GM19395 (cell line): Measurements from ENCODE around the gene HPSE2.
"Not testable (repeated sequence)": the region's sequence is repeated elsewhere in the genome, so short reads cannot be mapped to it uniquely, and the experiment has no call there.

Experiments used
- ATAC-seq: cut with Tn5 transposase; IDR thresholded peaks from one replicate; pipeline ENCODE4 v1.9.1; 2021; ENCODE audit warnings: mild to moderate bottlenecking, moderate library complexity; ENCODE audit not compliant: unreplicated experiment

The HPSE2 gene

DNA sequence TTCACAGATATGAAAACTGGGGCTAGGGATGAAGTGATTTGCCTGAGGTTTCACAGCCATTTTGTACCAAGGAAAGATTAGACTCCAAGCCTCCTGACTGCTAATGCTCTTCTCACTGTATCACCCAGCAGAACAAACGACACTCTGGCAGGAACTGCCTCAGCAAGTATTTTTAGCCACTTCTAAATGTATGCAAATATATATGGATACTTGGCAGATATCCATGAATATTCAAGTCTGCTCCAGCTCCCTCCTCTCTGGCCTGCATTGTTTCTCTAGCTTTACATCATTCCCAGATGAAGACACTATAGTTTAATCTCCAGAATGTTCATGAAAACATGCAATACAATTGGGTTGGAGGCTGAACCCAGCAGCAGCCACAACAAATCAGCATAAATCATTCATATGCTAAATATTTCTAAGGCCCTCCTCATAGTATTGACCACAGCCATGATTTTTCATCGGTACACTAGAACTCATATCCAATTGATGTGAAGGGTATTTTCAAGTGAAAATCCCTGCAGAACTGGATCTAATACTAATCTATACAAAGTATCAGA lies 65.5 kb downstream of the HPSE2 start:
- no peak for ATAC-seq

DNA sequence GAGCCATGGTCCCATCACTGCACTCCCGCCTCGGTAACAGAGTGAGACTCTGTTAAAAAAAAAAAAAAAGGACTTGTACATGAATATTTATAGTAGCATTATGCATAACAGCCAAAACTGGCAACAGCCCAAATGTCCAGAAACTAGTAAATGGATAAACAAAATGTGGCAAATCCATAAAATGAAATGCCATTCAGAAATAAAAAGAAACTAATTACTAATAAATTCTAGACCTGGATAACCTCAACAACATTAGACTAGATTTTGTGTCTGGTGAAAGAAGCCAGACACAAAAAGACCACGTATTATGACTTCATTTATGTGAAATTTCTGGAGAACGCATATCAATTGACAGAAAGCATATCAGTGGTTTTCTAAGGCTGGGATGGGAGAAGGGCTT lies 74.5 kb downstream of the HPSE2 start:
- ATAC-seq = no peak

DNA sequence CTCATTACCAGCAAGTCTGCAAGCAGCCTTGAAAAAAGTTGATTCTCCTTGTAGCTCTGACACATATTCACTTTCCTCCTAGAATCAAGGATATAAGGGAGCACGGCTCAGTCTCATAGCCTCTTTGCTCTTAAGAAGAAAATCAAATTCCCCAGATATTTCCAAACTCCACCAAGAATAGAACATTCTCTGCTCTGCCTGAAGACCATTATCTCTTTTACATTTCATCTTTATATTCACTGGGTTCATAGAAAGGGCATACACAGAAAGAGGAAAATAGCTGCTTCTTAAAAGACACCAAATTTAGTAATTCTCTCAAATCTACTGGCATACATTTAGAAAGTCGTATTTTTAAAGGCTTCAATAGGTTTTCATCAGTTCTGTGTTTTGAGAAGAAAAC lies 92.0 kb downstream of the HPSE2 start:
- no peak for ATAC-seq

DNA sequence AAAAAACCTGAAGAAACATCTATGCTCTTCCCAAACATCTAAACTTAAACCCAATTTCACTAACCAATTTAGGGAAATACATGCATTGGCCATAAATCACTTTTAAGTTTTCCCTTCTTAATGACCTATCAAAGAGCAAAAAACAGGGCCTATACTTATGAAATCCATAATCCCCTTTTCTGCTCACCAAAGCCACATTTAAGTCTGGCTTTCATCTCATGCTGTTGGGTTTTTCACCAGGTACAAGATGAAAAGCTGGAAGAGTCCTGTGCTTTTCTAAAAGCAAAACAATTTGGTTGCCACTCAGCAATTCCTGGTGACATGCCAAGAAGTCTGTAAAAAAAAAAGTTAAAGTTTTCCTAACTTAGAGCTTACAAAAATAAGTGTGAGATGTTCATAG lies 92.6 kb downstream of the HPSE2 start:
- ATAC-seq = no peak

DNA sequence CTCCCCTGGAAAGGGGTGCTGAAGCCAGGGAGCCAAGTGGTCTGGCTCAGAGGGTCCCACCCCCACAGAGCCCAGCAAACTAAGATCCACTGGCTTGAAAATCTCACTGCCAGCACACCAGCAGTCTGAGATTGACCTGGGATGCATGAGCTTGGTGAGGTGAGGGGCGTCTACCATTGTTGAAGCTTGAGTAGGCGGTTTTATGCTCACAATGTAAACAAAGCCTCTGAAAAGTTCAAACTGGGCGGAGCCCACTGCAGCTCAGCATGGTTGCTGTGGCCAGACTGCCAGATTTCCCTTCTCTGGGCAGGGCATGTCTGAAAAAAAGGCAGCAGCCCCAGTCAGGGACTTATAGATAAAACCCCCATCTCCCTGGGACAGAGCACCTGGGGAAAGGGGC lies 102.8 kb downstream of the HPSE2 start:
- ATAC-seq = not testable (repeated sequence)

DNA sequence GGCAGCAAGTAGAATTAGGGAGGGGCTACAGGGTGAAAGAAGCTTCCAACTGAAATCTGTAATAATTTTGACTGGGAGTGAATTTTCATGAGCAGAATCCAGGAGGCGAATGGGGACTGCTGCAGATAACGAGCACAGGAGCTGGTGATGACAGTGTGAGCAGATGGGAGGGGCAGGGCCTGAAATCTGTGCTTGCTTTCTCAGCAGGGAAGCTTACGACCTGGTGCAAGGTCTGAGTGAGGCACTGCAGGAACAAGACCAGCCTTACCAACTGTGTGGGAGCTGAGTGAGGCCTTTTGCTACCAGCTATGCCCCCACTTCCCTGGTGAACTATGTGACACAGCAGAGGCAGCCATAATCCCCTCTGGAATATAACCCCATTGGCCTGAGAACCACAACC lies 109.8 kb downstream of the HPSE2 start:
- no peak for ATAC-seq

DNA sequence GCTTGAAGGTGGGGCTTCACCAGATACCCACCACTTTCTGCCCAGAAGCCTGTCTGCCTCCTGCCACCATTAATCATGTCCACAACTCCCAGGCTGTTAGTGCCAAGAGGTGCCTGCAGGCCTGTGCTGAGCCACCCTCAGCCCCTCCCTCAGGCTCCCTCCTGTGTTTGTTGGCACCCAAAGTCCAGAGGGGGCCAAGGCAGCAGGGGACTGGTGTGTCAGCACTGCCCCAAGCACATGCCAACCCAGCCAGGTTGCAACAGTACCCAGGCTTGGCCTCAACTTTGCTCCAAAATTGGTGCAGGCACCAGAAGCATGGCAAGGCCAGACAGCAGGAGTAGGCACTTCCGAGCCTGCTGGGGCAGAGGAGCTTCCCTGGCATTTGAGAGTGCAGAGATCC lies 111.3 kb downstream of the HPSE2 start:
- ATAC-seq = no peak

DNA sequence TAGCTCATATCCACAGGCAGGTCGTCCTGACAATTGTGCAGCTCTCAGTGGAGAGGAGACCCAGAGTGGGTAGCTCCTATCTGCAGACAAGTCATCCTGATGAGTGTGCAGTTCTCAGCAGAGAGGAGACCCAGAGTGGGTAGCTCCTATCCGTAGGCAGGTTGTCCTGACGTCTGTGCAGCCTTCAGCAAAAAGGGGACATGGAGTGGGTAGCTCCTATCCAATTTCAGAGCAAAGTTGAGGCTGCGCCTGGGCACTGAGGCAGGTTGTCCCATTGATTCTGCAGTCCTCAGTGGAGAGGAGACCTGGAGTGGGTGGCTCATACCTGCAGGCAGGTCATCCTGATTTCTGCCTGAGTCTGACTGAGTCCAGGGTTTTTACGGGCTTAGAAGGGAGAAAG lies 111.8 kb downstream of the HPSE2 start:
- ATAC-seq = no peak

DNA sequence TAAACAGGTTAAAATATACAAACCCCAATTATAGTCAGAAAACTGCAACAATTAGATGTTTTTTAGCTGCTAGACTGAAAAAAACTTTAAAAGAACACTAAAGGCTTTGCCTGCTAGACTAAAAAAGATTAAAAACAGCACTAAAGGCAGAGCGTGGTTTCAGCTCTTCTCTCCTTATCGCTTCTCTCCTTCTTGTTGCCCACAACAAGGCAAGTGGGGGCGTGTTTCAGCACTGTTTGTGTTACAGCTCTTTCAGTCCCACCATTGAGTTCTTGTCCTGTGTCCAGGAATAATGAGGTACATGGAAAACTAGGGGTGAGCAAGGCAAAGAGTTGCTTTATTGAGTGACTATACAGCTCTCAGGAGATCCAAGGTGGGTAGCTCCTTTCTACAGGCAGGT lies 112.3 kb downstream of the HPSE2 start:
- no peak for ATAC-seq

DNA sequence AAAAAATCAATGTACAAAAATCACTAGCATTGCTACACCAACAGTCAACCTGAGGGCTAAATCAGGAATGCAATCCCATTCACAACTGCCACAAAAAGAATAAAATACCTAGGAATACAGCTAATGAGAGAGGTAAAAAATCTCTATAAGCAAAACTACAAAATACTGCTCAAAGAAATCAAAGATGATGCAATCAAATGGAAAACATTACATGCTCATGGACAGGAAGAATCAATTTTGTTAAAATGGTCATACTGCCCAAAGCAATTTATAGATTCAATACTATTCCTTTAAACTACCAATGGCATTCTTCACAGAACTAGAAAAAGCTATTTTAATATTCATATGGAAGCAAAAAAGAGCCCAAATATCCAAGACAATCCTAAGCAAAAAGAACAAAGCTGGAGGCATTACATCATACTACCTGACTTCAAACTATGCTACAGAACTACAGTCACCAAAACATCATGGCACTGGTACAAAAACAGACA lies 116.3 kb downstream of the HPSE2 start:
- ATAC-seq = no peak

DNA sequence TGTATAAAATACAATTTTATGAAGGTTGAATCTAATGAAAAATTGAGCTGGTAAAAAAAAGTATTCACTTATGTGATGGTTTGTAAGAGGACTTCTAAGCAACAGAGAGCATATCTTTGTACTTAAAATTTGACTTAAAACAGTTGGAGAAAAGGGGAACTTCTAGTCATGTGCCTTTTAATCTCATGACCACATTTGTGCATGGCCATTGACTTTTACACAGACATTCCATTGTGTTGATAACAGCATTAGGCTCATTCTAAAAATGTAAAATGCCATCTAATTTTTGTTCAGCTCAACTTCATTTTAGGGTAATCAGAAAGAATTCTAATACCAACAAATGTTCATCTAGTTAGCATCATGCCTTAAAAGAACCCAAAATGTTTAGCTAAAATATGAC lies 119.9 kb downstream of the HPSE2 start:
- no peak for ATAC-seq

DNA sequence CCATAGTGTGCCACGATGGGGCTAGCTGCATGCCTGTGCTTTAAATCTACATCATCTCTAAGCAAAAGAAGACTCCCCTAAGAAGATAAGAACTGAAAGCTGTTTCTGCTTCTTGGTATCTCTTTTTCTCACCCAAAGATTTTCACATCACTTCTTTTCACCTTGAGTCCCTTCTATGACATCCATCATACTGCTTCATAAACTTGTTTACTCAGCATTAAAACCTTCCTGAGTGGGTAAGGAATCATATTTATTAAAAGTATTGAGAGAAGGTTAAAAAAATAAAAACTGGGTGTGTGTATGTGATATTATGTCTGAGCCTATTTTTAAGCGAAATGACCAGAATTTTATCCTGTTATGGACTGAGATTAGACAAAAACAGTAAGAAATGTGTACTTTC lies 150.3 kb downstream of the HPSE2 start:
- ATAC-seq = no peak

DNA sequence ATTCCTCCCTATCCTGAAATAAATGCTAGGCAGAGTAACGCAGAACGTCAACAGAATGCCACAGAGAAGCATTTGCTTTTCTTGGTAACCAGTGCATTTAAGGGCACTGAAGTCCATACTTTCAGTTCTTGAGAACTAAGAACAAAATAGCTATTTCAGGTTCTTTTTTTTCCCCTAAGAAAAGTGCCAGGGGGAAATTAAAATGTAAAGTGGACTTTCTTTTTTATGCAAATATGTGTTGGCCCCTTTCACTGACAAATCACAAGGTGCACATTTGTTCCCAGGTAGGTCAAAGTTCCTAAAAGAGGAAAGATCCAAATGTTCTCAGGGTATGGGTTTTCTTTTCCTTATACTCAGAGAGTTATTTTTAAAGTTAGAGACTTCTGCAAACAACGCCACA lies 151.5 kb downstream of the HPSE2 start:
- no peak for ATAC-seq

DNA sequence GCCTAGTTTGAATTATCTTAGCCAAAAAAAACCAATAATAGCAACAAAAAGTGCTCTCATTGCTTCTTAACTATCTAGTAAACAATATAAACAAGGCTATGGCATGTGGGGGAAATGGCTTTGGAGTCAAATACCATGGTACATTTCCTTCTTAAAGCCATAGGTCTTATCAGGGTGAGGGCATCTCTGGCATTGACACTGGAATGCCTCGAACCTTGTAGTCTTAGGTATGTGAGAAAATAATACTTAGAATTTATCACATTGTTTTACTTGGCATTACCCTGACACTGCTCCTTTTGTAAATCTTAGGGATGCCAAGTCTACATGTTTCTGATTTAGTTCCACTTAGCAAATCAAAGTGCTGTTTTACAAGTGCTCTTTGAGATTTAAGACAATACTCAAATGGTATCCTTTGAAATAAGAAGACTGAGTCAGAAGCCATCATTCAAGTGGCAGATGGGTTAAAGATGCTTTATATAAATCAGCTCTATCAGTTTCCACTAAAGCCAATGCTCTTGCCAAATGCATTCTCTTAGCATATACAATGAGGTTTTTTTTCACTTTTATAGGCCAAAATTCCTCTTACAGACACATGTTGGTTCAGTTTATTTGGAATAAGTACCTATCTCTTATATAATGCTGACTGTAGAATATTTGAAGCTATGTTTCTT lies 155.2 kb downstream of the HPSE2 start:
- ATAC-seq = no peak

DNA sequence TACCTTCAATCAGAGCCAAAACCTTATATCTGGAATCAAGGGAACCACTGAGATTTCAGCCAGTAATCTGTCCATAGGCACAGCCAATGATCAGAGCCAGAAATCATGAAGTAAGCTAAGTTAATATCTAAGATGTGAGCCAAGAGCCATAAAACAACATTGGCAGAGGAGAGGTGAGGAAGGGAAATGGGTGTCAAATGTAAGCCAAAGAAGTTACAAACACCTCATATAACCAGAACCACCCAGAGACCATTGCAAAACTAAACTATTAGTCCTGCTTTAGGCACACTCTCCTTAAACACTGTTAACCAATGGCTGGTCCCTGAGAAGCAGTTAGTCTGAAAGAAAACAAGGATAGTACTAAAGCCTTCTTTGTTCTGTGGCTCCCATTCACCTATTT lies 173.1 kb downstream of the HPSE2 start:
- ATAC-seq = no peak

DNA sequence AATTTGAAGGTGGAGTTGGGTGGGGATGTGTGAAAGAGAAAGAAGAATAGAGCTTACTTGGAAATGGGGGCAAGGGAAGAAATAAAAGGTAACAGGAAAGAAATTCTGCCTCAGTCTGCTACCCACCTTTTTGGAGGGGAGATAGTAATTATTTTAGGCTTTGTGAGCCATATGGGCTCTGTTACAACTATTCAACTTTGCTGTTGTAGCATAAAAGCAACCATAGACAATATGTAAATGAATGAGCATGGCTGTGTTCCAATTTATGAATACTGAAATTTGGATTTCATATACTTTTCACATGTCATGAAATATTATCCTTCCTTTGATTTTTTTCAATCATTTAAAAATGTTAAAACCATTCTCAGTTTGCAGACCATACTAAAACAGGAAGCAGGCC lies 176.9 kb downstream of the HPSE2 start:
- ATAC-seq = no peak

DNA sequence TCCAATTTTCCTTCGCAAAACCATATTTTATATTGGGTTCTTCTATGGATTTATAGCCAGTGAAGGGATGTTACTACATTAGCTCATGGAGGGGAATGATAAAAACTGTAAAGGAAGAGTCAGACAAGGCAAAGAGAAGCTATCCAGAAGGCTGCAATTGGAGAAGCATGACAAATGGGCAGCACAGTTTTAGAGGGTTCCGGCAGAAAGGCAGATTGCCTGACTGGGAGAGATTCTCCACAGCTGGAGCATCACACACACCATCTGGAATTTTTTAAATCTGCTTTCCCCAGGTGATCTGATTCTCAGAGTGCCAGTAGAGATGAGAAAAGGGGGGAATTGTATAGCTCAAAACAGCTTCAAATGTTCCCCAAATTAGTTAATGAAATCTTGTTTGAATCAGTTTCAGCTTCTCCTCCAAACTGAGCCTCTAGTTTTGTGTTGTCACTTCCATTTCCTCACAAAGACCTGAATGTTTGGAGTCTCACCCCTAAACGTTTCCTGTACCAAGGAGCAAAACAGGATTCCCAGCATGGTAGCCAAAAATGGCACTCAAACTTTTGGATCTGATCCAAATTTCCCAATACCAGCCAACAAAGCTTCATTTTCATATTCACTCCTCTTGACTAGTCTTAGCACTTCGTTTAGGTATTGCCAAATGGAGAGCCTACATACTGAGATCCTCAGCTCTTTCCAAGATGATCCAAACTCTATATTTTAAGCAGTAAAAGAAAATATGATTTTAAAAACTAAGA lies 177.5 kb downstream of the HPSE2 start:
- no peak for ATAC-seq

DNA sequence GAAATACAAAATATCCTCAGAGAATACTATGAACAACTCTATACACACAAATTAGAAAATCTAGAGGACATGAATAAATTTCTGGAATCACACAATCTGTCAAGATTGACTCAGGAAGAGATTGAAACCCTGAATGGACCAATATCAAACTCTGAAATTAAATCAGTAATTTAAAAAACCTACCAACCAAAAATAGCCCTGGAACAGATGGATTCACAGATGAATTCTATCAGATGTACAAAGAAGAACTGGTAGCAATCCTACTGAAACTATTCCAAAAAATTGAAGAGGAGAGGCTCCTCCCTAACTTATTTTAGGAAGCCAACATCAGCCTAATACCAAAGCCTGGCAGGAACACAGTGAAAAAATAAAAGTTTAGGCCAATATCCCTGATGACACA lies 190.0 kb downstream of the HPSE2 start:
- no peak for ATAC-seq

DNA sequence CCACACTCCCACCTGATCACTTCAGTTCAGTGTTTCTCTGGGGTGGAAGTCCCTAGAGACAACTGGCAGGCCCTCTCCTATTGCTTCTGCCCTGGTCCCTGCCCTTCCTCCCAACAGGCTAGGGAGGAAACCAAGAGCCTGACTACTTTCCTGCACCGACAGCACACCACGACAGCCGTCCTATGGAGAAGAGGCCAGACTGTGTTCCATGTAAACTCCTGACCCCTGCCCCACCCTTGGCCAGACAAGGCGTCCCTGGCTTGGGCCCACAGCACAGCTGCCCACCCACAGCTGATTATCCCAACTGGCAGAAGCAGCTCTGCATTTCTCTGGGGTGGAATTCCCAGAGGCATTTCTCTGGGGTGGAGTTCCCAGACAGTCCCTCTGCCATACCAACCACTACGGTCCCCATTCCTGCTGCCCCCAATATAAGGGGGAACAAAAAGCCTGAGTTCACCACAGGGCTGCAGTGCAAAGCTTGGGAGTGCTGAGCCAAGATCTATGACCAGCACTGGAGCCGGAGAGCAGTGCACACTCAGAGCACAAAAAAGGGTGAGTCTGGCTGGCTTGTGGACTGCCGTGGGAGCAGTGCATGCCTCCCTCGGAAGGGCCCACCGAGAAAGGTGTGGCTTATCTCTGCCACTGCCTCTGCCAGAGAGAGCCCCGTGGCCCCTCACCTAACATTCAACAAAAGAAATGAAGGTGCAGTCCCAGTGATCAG lies 193.4 kb downstream of the HPSE2 start:
- no peak for ATAC-seq

DNA sequence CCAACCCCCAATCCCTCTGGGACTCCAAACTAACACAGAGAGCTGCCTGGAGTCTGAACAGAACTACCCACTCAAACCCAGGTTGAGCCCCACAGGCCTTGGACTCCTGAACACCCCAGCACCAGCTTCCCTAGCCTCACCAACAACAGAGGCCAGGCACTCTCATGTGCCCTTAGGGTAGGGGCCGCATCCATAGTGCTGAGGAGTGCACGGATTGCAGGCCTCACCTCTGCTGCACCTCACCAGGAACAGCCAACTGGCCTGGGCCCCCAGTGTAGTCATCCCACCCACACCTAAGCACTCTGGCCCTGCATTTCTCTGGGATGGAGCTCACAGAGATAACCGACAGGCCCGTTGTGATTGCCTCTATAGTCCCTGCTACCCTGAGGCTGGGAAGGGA lies 194.2 kb downstream of the HPSE2 start:
- ATAC-seq = no peak

DNA sequence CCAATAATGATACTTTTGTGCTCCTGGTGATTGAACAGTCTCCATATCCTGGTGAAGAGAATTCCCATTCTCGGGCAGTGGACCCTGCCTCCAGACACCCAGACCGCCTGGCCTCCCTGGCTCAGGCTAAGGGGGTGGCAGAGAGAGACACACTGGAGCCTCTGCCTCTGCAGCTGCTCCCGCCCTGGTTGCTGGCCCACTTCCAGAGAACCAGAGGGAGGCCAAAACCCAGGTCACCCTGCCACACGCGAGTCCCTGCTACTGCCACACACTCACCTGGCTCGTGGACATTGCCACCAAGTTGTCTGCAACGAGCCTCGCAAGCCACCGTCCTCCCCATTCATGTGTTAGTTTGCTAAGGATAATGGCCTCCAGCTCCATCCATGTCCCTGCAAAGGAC lies 221.8 kb downstream of the HPSE2 start:
- ATAC-seq = no peak

DNA sequence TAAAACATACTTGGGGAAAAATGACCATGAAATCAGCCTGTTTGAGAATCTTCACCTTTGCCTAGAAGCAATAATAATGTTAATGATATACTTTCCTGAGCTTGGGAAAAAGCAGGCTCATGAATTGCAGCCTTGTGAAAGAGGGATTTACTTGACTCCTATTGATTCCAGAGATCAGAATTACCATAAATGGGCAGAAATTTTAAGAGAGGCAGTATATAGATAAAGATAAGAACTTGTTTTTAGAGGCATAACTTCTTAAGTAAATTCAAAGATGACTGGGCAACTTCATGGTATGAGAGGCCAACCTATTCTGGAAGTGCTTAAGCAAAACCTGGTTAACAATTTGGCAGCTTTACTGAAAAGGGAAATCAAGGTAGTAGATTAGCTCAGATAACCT lies 225.4 kb downstream of the HPSE2 start:
- ATAC-seq = no peak
